SK-N-SH treated with all-trans-retinoic acid at 6 μM for 48 hours (cell line): ENCODE measurements around the gene UBE2R2.

Experiments used
- ATAC-seq: fragments of 200-7000 bp; cut with Tn5 transposase; 3 replicates; pipeline ENCODE4 v1.9.1; 2020; ENCODE audit warnings: mild to moderate bottlenecking, moderate library complexity
- ARNTL ChIP-seq: fragments of 450-650 bp; formaldehyde crosslinking; IDR thresholded peaks from 2 replicates; pipeline ENCODE4 v1.5.0; 2020; ENCODE audit warnings: low read depth, mild to moderate bottlenecking, moderate library complexity, borderline replicate concordance
- BACH2 ChIP-seq: fragments of 250-450 bp; sonication (Bioruptor Pico); IDR thresholded peaks from 2 replicates; pipeline ENCODE4 v1.9.0; 2021; ENCODE audit warnings: mild to moderate bottlenecking, borderline replicate concordance
- CSDC2 ChIP-seq: fragments of 250-450 bp; sonication (Bioruptor Pico); IDR thresholded peaks from 2 replicates; pipeline ENCODE4 v1.5.0; 2020; ENCODE audit warnings: mild to moderate bottlenecking, moderate library complexity
- ESRRG ChIP-seq: fragments of 250-450 bp; sonication (Bioruptor Pico); IDR thresholded peaks from 2 replicates; pipeline ENCODE4 v1.6.1; 2021; ENCODE audit warnings: mild to moderate bottlenecking
- GLIS3 ChIP-seq: fragments of 250-450 bp; sonication (Bioruptor Pico); IDR thresholded peaks from 2 replicates; pipeline ENCODE4 v1.5.0; 2020; ENCODE audit warnings: mild to moderate bottlenecking, moderate library complexity
- ISL1 ChIP-seq: fragments of 250-450 bp; sonication (Bioruptor Pico); IDR thresholded peaks from 2 replicates; pipeline ENCODE4 v2.1.2; 2022; ENCODE audit warnings: mild to moderate bottlenecking, moderate library complexity
- OSR1 ChIP-seq: fragments of 250-450 bp; sonication (Bioruptor Pico); IDR thresholded peaks from 2 replicates; pipeline ENCODE4 v1.8.0; 2022; ENCODE audit warnings: moderate library complexity, mild to moderate bottlenecking, inconsistent platforms
- RARB ChIP-seq: fragments of 250-450 bp; sonication (Bioruptor Pico); IDR thresholded peaks from 2 replicates; pipeline ENCODE4 v1.8.0; 2021; ENCODE audit warnings: mild to moderate bottlenecking, moderate library complexity
- SNAI2 ChIP-seq: fragments of 250-450 bp; sonication (Bioruptor Pico); IDR thresholded peaks from 2 replicates; pipeline ENCODE4 v1.5.0; 2020; ENCODE audit warnings: mild to moderate bottlenecking, moderate library complexity
- TCF4 ChIP-seq: fragments of 250-450 bp; sonication (Bioruptor Pico); IDR thresholded peaks from 2 replicates; pipeline ENCODE4 v1.8.0; 2021; ENCODE audit warnings: mild to moderate bottlenecking, moderate library complexity, borderline replicate concordance
- ZC3H10 ChIP-seq: fragments of 250-450 bp; sonication (Bioruptor Pico); IDR thresholded peaks from 2 replicates; pipeline ENCODE4 v1.5.1; 2021; ENCODE audit warnings: mild to moderate bottlenecking, moderate library complexity
- ZFP30 ChIP-seq: fragments of 450-650 bp; formaldehyde crosslinking; IDR thresholded peaks from 2 replicates; pipeline ENCODE4 v1.5.0; 2022; ENCODE audit warnings: mild to moderate bottlenecking, moderate library complexity
- ZNF565 ChIP-seq: fragments of 450-650 bp; formaldehyde crosslinking; conservative IDR thresholded peaks from 2 replicates; pipeline ENCODE4 v1.5.0; 2020; ENCODE audit warnings: low read depth, mild to moderate bottlenecking, moderate library complexity
- ZNF70 ChIP-seq: fragments of 450-650 bp; formaldehyde crosslinking; IDR thresholded peaks from 2 replicates; pipeline ENCODE4 v1.5.0; 2020; ENCODE audit warnings: mild to moderate bottlenecking, moderate library complexity
- ZNF8 ChIP-seq: fragments of 450-650 bp; formaldehyde crosslinking; IDR thresholded peaks from 2 replicates; pipeline ENCODE4 v1.5.0; 2020; ENCODE audit warnings: mild to moderate bottlenecking, moderate library complexity
- TF ChIP-seq, protein P1 (sequence below): fragments of 250-450 bp; sonication (Bioruptor Pico); IDR thresholded peaks from 2 replicates; pipeline ENCODE4 v1.5.1; 2020; ENCODE audit warnings: low read depth, mild to moderate bottlenecking, moderate library complexity
- TF ChIP-seq, protein P2 (sequence below): fragments of 250-450 bp; sonication (Bioruptor Pico); IDR thresholded peaks from 2 replicates; pipeline ENCODE4 v1.5.0; 2020; ENCODE audit warnings: mild to moderate bottlenecking, moderate library complexity
- TF ChIP-seq, protein P3 (sequence below): fragments of 250-450 bp; sonication (Bioruptor Pico); IDR thresholded peaks from 2 replicates; pipeline ENCODE4 v1.8.0; 2021; ENCODE audit warnings: low read depth, mild to moderate bottlenecking, moderate library complexity, borderline replicate concordance
- TF ChIP-seq, protein P4 (sequence below): fragments of 250-450 bp; sonication (Bioruptor Pico); IDR thresholded peaks from 2 replicates; pipeline ENCODE4 v1.5.1; 2021; ENCODE audit warnings: mild to moderate bottlenecking, moderate library complexity

UBE2R2 gene

DNA sequence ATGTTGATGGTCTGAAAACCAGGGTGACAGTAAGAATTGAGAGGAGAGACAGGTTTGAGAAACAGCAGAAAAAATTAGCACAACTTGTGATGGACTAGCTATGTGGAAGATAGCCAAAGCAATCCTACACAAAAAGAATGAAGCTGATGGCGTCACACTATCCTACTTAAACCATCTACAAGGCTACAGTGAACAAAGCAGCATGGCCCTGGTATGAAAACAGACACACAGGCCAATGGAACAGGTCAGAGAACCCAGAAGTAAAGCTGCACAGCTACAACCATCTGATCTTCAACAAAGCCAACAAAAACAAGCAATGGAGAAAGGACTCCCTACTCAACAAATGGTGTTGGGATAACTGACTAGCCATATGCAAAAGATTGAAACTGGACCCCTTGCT is 7.5 kb upstream of the UBE2R2 start:
- ATAC-seq: no peak

DNA sequence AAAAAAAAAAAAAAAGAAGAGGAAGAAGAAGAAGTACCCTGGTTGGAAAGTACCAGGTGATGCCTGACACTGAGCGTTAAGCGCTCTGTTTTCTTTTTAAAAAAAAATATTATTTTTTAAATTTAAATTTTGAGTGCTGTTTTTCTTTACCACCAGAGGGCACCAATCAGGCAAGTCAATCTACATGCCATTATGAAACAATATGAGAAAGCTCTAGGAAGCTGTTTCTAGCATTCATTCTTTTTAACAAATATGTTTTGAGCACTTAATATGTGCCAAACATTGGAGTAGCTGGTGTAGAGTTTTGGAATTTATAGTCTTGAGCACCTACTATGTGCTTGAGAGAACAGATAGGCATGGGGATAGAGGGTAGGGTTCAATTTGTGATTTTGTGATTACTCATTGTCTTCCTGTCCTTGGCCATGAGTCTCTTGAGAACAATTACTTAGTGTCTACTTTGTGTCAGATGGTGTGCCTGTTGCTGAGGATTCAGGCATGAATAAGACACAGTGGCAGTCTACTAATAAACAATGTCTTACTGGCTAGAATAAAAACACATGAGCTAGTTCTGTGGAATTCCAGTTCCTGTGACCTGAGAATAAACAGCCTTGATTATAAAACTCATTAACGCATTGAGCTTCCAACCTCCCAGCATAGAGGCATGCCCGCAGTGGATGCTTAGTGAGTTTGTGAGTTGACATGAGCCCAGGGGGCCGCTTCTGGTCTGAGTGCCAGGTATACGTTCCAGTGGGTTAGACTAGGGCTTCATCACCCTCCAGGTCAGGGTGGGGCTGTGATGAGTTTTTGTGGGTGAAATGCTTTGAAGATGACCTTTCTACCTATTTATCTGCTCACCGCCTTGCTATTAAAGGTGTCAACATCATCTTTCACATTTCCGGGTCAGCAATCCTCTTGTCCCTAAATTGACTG is 3.0 kb upstream of the UBE2R2 start:
- TF ChIP-seq GLIS3 (CRISPR knock-in tag) (no peak), RARB (CRISPR knock-in tag) (no peak), BACH2 (CRISPR knock-in tag) (no peak), CSDC2 (no peak), TCF4 (no peak), ISL1 (no peak), ESRRG (no peak), ZNF70 (CRISPR knock-in tag) (no peak)
- TF ChIP-seq, protein P1, sequence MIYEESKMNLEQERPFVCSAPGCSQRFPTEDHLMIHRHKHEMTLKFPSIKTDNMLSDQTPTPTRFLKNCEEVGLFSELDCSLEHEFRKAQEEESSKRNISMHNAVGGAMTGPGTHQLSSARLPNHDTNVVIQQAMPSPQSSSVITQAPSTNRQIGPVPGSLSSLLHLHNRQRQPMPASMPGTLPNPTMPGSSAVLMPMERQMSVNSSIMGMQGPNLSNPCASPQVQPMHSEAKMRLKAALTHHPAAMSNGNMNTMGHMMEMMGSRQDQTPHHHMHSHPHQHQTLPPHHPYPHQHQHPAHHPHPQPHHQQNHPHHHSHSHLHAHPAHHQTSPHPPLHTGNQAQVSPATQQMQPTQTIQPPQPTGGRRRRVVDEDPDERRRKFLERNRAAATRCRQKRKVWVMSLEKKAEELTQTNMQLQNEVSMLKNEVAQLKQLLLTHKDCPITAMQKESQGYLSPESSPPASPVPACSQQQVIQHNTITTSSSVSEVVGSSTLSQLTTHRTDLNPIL (CRISPR knock-in tag): no peak
- TF ChIP-seq, protein P2, sequence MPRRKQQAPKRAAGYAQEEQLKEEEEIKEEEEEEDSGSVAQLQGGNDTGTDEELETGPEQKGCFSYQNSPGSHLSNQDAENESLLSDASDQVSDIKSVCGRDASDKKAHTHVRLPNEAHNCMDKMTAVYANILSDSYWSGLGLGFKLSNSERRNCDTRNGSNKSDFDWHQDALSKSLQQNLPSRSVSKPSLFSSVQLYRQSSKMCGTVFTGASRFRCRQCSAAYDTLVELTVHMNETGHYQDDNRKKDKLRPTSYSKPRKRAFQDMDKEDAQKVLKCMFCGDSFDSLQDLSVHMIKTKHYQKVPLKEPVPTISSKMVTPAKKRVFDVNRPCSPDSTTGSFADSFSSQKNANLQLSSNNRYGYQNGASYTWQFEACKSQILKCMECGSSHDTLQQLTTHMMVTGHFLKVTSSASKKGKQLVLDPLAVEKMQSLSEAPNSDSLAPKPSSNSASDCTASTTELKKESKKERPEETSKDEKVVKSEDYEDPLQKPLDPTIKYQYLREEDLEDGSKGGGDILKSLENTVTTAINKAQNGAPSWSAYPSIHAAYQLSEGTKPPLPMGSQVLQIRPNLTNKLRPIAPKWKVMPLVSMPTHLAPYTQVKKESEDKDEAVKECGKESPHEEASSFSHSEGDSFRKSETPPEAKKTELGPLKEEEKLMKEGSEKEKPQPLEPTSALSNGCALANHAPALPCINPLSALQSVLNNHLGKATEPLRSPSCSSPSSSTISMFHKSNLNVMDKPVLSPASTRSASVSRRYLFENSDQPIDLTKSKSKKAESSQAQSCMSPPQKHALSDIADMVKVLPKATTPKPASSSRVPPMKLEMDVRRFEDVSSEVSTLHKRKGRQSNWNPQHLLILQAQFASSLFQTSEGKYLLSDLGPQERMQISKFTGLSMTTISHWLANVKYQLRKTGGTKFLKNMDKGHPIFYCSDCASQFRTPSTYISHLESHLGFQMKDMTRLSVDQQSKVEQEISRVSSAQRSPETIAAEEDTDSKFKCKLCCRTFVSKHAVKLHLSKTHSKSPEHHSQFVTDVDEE: no peak
- TF ChIP-seq, protein P3, sequence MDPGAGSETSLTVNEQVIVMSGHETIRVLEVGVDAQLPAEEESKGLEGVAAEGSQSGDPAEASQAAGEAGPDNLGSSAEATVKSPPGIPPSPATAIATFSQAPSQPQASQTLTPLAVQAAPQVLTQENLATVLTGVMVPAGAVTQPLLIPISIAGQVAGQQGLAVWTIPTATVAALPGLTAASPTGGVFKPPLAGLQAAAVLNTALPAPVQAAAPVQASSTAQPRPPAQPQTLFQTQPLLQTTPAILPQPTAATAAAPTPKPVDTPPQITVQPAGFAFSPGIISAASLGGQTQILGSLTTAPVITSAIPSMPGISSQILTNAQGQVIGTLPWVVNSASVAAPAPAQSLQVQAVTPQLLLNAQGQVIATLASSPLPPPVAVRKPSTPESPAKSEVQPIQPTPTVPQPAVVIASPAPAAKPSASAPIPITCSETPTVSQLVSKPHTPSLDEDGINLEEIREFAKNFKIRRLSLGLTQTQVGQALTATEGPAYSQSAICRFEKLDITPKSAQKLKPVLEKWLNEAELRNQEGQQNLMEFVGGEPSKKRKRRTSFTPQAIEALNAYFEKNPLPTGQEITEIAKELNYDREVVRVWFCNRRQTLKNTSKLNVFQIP (CRISPR knock-in tag): no peak
- no peak for ATAC-seq

More for the DNA sequence above, 7.5 kb upstream of the UBE2R2 start:
- TF ChIP-seq ZNF70 (CRISPR knock-in tag): no peak
- TF ChIP-seq, protein P4, sequence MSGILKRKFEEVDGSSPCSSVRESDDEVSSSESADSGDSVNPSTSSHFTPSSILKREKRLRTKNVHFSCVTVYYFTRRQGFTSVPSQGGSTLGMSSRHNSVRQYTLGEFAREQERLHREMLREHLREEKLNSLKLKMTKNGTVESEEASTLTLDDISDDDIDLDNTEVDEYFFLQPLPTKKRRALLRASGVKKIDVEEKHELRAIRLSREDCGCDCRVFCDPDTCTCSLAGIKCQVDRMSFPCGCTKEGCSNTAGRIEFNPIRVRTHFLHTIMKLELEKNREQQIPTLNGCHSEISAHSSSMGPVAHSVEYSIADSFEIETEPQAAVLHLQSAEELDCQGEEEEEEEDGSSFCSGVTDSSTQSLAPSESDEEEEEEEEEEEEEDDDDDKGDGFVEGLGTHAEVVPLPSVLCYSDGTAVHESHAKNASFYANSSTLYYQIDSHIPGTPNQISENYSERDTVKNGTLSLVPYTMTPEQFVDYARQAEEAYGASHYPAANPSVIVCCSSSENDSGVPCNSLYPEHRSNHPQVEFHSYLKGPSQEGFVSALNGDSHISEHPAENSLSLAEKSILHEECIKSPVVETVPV: no peak
- TF ChIP-seq ZNF8 (CRISPR knock-in tag): no peak
- TF ChIP-seq, protein P2: no peak
- no peak for TF ChIP-seq TCF4
- no peak for TF ChIP-seq GLIS3 (CRISPR knock-in tag)
- no peak for TF ChIP-seq ZC3H10 (CRISPR knock-in tag)
- TF ChIP-seq SNAI2 (CRISPR knock-in tag): no peak
- TF ChIP-seq ZNF565: no peak
- TF ChIP-seq, protein P3 (CRISPR knock-in tag): no peak
- no peak for TF ChIP-seq BACH2 (CRISPR knock-in tag)
- TF ChIP-seq ZFP30: no peak
- no peak for TF ChIP-seq CSDC2
- TF ChIP-seq OSR1: no peak
- TF ChIP-seq, protein P1 (CRISPR knock-in tag): no peak
- no peak for TF ChIP-seq ARNTL
- TF ChIP-seq ISL1: no peak
